Occipital lobe (tissue), 2 donors: ENCODE results near the gene CRTC2. TPM values are rescaled to one million over a fixed set of nuclear protein-coding genes. Genes with fewer than 3 reads are reported as not detected.

Source experiments
- DNase-seq: peaks from one replicate; lab custom pipeline; 2025; lab: John Stamatoyannopoulos, UW
- total RNA-seq: library from RNA; depleted of rRNA; stranded (reverse); fragments of >200 nt; gene quantifications from one replicate; pipeline ENCODE4 v1.2.3, GENCODE V29; 2014

The CRTC2 gene
- total RNA-seq, 1 donor from 2014 or later: 2.8 TPM

GRCh38 chr1:153973525-153973924 lies 15.1 kb upstream of the CRTC2 start:
- no peak for DNase-seq

- DNase-seq: no peak
Measured at GRCh38 chr1:153973071-153973470, 14.7 kb upstream of the CRTC2 start.

GRCh38 chr1:153970346-153970745 lies 11.9 kb upstream of the CRTC2 start:
- DNase-seq: no peak

- DNase-seq: no peak
Measured at GRCh38 chr1:153968972-153969371, 10.6 kb upstream of the CRTC2 start.

GRCh38 chr1:153968408-153968807 lies 10.0 kb upstream of the CRTC2 start:
- no peak for DNase-seq

GRCh38 chr1:153968000-153968363 lies 9.6 kb upstream of the CRTC2 start:
- no peak for DNase-seq

- peak; percentile 89 for DNase-seq
Measured at GRCh38 chr1:153967107-153967999, 8.9 kb upstream of the CRTC2 start, which contains the start of gene CREB3L4. CREB3L4 (plus strand) TSS chr1:153967902; CDS start chr1:153968526, 624 bp downstream.

- DNase-seq: no peak
Measured at GRCh38 chr1:153963850-153964331, 5.5 kb upstream of the CRTC2 start.

GRCh38 chr1:153963030-153963849 lies 4.8 kb upstream of the CRTC2 start, which contains the start of gene SLC39A1:
SLC39A1 (minus strand) TSS chr1:153963537; CDS start chr1:153962715, 822 bp downstream.
- DNase-seq: peak; percentile 98

- no peak for DNase-seq
Measured at GRCh38 chr1:153962088-153963029, 3.9 kb upstream of the CRTC2 start.

GRCh38 chr1:153961421-153961820 lies 3.0 kb upstream of the CRTC2 start:
- DNase-seq: no peak

- no peak for DNase-seq
Measured at GRCh38 chr1:153960206-153960605, 1.8 kb upstream of the CRTC2 start.

GRCh38 chr1:153959454-153959853 lies 1.0 kb upstream of the CRTC2 start:
- no peak for DNase-seq

- no peak for DNase-seq
Measured at GRCh38 chr1:153958961-153959260, 499 bp upstream of the CRTC2 start.

- DNase-seq: no peak
Measured at GRCh38 chr1:153957744-153958110, 685 bp downstream of the CRTC2 start.

GRCh38 chr1:153956997-153957715 lies 1.3 kb downstream of the CRTC2 start:
- no peak for DNase-seq

- no peak for DNase-seq
Measured at GRCh38 chr1:153954826-153955225, 3.6 kb downstream of the CRTC2 start.

GRCh38 chr1:153953859-153954365 lies 4.5 kb downstream of the CRTC2 start:
- no peak for DNase-seq

- no peak for DNase-seq
Measured at GRCh38 chr1:153951801-153952200, 6.6 kb downstream of the CRTC2 start.

- DNase-seq: no peak
Measured at GRCh38 chr1:153951183-153951582, 7.2 kb downstream of the CRTC2 start.
